Myocyte (in vitro differentiated cells): ENCODE measurements around the gene ZNF526. TPM values are rescaled to one million over a fixed set of nuclear protein-coding genes. Genes with fewer than 3 reads are reported as not detected.

Experiments used
- DNase-seq: peaks from one replicate; pipeline ENCODE4 v3.0.0-alpha.2; 2012; ENCODE audit warnings: low read depth
- total RNA-seq: library from RNA; depleted of rRNA; stranded (reverse); fragments of >200 nt; gene quantifications from 2 replicates; pipeline ENCODE4 v1.2.3, GENCODE V29; 2014

The ZNF526 gene
- total RNA-seq, 1 donor from 2014 or later: 6.6 TPM

DNA sequence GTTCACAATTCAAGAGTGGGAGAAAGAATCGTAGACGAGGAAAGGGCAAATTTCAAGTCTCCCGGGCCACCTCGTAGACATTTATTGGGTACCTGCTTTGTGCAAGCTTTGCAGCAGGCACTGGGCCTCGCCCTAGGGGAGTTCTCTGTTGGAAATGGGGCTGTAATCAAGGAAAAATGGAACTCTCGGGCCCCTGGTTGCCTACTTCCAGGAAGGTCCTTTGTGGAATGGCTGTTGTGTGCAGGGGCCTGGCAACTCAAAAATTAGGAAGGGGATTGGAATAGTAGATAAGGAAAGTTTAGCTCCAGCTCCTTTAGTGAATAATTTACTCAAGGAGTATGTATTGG, 612 bp downstream of the ZNF526 start:
- DNase-seq: no peak

DNA sequence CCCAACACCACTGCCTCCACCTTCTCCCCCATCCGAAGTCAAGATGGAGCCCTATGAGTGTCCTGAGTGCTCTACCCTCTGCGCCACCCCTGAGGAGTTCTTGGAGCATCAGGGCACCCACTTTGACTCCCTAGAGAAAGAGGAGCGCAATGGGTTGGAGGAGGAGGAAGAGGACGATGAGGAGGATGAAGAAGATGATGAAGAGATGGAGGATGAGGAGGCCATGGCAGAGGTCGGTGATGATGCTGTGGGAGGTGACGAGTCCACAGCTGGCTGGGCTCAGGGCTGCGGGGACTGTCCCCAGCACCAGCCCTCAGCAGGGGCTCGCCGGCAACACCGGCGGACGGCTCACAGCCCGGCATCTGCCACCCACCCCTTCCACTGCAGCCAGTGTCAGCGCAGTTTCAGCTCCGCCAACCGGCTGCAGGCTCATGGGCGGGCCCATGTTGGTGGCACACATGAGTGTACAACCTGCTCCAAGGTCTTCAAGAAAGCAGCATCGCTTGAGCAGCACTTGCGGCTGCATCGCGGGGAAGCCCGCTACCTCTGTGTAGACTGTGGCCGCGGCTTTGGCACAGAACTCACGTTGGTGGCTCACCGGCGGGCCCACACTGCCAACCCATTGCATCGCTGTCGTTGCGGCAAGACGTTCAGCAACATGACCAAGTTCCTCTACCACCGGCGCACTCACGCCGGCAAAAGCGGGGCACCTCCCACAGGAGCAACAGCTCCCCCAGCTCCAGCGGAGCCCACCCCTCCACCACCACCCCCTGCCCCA, 5.0 kb downstream of the ZNF526 start:
- DNase-seq: no peak

DNA sequence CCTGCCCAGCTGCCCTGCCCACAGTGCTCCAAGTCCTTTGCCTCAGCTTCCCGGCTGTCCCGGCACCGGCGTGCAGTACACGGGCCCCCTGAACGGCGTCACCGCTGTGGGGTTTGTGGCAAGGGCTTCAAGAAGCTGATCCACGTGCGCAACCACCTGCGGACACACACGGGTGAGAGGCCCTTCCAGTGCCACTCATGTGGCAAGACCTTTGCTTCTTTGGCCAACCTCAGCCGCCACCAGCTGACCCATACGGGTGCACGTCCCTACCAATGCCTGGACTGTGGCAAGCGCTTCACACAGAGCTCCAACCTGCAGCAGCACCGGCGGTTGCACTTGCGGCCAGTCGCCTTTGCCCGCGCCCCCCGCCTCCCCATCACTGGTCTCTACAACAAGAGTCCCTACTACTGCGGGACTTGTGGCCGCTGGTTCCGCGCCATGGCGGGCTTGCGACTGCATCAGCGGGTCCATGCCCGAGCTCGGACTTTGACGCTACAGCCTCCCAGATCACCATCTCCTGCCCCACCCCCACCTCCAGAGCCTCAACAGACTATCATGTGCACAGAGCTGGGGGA, 5.7 kb downstream of the ZNF526 start:
- DNase-seq: no peak

DNA sequence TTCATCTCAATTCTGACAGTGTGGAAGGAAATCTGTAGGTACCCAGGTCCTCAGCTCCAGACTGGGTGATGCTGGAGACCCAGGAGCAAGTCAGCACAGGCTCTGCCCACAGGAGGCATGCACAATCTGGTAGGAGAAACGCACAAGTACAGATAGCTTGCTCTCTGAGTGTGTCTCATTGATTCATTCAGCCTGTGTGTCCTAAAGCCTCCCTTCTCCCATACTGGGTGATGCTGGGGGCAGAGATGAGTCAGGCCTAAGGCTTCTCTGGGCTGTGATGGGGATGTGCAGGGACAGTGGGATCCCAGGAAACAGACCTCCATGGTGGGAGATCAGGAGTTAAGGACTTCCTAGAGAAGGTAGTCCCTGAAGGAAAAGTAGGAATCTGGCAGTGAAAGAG, 6.8 kb downstream of the ZNF526 start:
- no peak for DNase-seq

DNA sequence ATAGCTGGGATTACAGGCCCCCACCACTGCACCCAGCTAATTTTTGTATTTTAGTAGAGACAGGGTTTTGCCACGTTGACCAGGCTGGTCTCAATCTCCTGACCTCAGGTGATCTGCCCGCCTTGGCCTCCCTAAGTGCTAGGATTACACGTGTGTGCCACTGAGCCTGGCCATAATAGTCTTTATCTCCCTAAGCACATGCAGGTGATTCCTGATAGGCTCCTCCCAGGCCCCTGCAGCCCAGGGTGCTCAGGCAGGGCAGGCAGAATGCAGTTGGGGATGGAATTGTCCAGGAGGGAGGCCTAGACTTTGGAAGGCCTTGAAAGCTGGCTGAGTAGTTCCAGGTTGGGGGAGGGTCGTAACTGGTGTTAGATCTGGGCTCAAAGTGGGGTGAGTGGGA, 8.5 kb downstream of the ZNF526 start:
- DNase-seq: no peak

DNA sequence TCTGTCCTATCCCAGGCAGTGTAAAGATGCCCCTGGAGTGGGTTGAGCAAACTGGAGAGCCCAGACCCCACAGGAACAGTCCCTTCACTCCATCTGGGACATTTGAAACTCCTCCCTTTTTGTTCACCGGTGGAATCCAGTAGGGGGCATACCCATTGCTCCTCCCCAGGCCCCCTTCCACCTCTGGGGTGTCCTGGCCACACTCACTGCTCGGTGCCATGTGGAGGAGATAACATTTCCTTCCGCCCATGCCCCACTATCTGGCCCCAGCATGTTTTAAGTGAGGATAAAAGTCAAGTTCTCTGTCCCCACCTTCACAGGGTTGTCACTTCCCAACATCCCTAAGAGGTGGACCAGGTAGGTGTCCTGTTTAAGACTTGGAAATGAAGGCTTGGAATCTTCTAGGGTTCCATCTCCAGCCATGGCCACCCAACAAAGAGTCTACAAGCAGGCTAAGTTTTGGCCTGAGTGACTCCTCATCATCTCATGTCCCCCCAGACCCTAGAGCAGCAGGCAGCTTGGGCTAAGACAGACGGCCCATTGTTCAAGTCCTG, 9.3 kb downstream of the ZNF526 start:
- no peak for DNase-seq

DNA sequence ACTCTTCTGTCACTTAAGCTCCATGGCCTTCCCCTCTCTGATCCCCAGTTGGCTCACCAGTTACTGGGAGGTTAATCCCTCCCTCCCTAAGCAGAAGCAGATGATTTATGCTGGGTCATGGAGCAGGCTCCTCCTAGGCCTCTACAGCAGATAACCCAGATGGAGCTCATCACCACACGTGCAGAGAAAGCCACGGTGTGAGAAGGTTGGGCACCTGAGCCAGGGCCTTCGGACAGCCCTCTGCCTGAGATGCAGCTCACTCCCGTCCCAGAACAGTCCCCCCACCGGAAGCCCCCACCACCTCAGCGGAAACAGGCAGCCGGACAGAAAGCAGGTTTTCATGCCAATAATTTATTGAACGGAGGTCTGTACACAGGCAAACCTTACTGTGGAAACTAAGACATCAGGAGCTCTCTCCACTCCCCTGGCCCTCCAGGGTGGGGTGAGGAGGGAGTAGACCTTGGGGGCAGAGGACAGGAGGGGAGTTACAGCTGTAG, 9.8 kb downstream of the ZNF526 start:
- no peak for DNase-seq

DNA sequence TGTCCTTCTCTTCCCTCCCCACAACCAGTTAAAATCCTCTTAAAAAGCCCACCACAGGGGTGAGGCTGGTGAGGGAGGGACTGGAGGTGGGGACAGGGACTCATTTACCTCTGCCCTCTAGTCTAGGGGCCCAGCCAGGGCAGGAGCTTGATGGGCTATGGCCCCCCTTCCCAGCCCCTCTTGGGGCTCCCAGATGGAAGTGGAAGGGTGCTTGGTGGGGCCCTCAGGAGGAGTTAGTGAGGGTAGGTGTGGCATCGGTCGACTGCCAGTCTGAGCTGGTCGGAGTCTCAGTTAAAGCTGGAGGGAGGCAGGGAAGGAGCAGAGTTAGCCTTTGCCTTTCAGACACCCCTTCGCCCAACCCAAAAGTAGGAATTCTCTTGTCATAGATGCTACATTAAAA, 10.5 kb downstream of the ZNF526 start:
- DNase-seq: no peak

DNA sequence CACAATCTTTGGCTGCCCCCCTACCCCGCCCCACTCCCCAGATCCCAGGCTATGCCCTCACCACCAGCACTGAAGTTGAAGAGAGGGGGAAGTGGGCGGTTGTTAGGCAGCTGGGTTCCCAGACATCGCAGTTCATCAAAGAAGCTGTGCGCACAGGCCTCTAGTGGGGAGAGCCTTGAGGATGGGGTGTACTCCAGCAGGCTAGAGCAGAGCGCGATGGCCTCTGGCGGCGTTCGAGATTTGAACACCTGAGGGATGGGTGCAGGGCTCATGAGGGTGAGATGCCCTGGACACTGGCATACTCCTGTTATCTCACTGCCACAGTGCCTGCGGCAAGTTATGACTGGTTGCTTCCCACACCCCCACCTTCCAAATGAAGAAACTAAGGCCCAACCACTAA, 12.3 kb downstream of the ZNF526 start:
- no peak for DNase-seq

DNA sequence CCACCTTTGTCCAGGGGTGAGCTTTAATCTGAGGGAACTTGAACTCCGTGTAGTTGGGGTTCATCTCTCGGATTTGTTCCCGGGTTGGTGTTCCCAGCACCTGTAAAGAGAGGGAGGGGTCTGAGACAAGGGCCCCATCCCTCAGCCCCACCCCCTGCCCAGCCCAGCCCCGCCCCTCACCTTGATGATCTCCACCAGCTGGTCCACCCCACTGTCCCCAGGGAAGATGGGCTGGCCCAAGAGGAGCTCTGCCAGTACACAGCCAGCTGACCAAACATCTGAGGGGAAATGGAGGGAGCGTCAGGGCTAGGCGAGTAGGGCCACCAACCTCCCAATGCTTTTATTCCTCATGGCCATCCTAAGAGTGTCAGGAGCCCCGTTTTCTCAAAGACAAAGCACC, 13.0 kb downstream of the ZNF526 start:
- peak; percentile 39 for DNase-seq

DNA sequence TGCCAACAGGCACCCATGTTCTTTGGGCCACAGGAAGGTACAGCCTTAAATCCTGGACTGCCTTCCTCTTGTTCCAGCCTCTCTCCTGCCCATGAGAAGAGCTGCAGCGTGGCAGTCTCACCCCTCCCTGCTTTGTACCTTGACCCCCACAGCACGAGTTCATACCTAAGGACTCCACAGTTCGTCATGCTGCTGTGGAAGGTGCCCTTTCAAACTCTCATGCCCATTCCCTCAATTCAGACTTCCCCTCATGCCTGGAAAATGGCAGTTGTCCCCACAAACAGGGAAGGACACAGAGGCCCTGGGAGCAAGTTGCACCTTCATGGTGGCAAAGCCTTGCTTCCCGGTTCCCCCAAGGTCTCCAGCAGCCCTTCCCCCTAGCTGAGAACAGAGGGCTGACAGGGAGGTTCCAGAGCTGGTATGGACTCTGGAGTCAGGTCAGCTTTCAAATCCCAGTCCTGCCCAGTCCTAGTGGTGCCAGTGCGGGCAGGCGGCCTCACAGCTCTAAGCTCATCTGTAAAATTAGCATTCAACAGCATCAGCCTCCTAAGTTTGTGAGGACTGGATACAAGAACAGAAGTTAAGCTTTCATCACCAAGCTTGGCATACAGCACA, 13.7 kb downstream of the ZNF526 start:
- no peak for DNase-seq

DNA sequence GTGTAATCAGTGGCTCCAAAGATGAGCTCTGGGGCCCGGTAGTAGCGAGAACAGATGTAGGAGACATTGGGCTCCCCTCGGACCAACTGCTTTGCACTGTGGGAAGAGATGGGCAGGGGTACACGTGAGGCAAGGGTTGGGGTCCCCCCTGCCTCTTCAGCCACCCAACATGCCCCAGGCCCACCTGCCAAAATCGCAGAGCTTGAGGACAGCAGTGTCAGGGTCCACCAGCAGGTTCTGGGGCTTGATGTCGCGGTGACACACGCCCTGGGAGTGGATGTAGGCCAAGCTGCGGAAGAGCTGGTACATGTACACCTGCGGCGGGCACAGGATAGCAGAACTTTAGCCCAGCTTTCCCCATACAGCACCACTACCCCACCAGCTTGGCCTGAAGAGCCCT, 14.3 kb downstream of the ZNF526 start:
- DNase-seq: no peak

DNA sequence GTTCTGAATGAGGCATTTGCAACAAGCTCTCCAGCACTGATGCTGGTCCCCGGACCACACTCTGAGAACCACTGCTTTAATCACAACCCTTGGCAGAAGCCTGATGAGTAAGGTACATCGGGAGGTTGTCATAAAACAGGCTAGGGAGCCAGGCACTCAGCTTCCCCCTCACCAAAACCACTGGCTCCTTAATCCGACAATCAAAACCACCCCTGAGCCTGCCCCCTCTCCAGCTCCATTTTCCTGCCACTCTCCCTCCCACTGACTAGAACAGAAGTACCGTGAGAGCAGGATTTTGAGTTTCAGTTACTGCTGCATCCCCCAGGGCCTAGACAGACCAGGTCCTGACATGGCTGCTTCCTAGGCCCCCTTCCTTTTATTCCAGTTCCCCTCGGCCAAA, 15.1 kb downstream of the ZNF526 start:
- DNase-seq: no peak

DNA sequence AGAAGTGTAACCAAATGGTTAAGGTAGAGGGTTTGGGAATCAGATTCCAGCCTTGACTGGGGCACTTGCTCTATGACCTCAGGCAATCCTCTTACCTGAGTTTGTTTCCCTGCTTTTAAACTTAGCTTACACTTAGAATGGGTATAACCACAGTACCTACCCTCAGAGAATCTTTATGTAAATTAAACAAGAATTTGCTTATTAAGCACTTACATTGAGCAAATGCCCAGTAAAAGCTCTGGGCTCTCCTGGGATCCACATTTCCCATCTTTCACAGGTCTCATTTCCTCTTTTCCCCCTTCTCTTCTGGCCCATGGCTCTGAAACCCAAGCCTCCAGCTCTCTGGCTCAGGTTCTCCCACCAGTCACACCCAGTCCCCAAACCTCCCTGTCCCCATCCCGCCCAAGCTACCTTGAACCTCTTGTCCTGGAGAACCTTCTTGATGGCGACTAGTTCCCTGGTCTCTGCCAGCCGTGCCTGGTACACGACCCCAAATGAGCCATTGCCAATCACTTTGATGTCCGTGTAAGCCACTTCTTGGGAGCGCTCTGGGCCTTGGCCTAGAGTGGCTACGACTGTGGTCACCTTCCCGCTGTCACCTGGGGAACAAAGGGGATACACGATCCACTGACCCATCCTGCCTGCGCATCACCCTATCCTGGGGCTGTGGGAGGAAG, 19.6 kb downstream of the ZNF526 start:
- DNase-seq: no peak

DNA sequence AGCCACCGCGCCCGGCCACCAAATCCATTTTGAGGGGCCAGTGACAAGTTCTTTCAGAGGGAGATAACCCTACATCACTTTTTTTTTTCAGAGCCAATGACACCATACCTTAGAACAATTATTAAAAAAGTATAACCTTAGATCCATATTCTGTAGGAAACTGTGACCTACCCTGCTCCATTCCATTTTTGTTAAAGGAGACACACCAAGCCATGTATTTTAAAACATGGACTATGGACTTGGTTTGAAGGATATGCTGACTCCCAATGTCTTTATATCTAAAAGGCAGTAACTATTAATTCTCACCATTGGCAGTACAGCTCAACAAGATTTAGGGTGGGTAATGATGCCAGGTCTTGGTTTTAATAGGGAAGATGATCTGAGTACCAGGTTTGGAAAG, 21.2 kb downstream of the ZNF526 start:
- no peak for DNase-seq

DNA sequence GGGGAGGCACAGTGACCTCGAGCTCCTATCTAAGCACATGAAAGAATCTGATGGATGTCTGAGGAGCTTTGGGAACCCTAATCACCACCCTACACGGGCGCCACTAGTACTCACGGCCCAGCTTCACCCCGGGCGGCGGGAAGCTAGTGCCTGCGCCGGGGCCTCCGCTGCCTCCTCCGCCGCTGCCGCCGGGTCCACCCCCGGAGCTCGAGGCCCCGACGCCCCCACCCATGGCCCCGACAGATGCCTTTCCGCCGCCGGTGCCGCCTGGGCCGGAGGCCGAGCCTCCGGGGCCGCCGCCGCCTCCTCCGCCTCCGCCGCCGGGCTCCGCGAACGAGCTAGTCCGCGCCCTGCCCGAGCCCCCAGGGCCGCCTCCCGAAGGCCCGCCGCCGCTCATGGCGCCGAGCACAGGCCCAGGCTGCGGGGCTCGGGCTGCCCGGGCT, 22.0 kb downstream of the ZNF526 start:
- peak; percentile 10 for DNase-seq

DNA sequence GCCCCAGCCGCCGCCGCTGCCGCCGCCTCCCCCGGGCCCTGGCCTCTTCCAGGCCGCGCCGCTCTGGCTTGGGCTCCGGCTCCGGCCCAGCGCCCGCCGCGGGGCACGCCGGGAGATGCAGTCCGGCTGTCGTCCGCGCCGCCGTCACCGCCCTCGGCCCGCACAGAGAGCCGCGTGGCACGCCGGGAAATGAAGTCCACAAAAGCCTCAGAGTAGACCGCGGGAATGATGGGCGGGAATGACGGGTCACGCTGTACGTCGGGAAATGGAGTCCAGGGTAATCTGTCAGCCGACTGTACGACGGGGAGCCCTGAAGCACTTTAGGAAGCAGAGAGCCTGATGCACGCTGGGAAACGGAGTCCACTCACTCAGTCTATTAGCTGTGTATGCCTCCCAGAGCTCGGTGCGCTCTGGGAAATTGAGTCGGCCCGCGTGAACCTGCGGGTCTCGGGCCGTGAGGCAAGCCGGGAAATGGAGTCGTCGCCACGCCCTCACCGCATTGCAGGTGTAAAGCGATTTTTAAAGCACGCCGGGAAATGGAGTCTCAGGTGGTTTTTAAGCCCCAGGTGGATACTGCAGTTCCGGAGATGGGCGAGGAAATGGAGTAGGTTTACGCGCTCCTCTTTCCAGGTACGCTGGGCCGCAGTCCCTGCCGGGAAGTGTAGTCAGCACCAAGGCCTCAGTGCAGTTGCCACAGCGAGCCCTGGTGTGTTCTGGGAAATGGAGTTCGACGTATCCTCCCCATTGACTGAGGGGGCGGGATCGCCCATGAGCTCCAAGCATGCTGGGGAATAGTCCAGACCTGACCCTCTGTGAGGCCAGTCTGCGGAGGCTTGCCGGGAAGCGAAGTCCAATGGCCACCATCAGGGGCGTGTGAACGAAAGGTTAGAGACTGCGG, 22.6 kb downstream of the ZNF526 start, which contains the start of gene GSK3A:
TSS of gene GSK3A (minus strand) at position 91 of the 898 bp plus-strand sequence. CDS start 137 bp downstream, outside the sequence.
- peak; percentile 100 for DNase-seq

DNA sequence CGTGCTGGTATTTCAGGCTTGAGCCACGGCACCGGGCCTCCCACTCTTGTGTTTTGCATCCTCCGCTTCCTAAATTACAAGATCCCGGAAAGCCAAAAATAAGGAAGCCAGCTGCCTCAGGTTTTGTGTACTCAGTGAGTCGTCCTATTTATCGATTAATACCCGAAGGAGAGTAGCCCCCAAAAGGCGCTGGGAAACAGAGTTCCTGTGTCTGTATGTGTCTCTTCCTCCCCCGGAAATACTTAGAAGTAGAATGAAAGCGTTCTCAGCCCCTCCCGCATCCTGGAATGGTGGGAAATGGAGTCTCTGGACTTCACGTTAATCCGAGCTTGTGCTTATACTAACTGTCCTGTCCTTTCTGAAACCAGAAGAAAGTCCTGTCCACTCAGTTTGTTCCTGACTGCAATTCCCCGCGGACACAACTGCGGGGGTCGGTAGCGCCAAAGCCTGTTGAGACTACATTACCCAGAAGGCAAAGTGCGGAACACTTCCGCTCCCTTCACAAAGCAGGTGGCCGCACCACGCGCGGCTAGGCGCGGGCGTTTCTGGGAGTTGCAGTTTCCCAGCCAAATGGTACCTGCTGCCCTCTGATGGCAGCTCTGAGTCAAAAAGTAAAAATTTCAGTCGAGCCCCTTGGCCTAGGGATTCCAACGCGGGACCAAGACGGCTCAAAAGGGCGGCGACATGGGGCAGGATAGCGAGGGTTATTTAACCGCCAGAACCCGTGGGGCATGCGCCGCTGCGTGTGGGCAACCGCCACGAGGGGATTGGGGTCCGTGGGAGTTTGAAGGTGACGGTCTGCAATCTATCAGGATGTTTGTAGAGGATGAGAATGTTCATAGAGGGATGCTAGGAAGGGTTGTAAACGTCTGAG, 24.5 kb downstream of the ZNF526 start:
- DNase-seq: peak; percentile 95

DNA sequence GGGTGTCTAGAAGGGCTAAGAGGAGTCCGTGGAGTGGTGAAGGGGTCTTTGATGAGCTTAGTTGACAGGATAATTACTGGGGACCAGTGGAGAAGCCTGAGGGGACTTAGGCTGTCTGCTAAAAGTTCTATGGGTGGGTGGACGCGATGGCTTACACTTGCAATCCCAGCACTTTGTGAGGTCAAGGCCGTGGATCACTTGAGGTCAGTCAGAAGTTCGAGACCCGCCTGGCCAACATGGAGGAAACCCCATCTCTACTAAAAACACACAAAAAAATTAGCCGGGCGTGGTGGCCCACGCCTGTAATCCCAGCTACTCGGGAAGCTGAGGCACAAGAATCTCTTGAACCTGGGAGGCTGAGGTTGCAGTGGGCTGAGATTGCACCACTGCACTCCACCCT, 25.1 kb downstream of the ZNF526 start:
- no peak for DNase-seq
